GM12878 (cell line): ENCODE measurements around the gene FIGLA. TPM values are rescaled to one million over a fixed set of nuclear protein-coding genes. Genes with fewer than 3 reads are reported as not detected.

Experiments used
- ATAC-seq: fragments of 200-7000 bp; cut with Tn5 transposase; 3 replicates; pipeline ENCODE4 v1.9.1; 2020; ENCODE audit warnings: mild to moderate bottlenecking, moderate library complexity
- BruUV-seq: library from RNA; stranded (reverse); fragments of 400-500 nt; replicated peaks from 2 replicates; lab custom pipeline; 2021; lab: Mats Ljungman, UMichigan
- CTCF ChIA-PET: fragments of 300-600 bp; sonication (Branson Sonifier 250); formaldehyde crosslinking; extraction: SDS; loops from one replicate; lab custom pipeline; 2021; ENCODE audit warnings: inconsistent platforms; lab: Yijun Ruan, JAX
- POLR2A ChIA-PET: fragments of 350-600 bp; formaldehyde crosslinking; extraction: SDS; loops from one replicate; lab custom pipeline; 2021; ENCODE audit warnings: inconsistent platforms; lab: Charles Lee
- RAD21 ChIA-PET: fragments of 300-600 bp; sonication (Branson Sonifier 250); formaldehyde crosslinking; loops from one replicate; lab custom pipeline; 2023; ENCODE audit warnings: antibody characterized with exemption; ENCODE audit not compliant: unreplicated experiment; lab: Charles Lee
- SMC1A ChIA-PET: fragments of 300-600 bp; sonication (Branson Sonifier 250); formaldehyde crosslinking; loops from one replicate; lab custom pipeline; 2023; ENCODE audit not compliant: unreplicated experiment, uncharacterized antibody; lab: Charles Lee
- DNase-seq: peaks from one replicate; pipeline ENCODE4 v3.0.0-alpha.2; 2011; ENCODE audit warnings: low read depth, low spot score
- FAIRE-seq: peaks from 3 replicates; lab custom pipeline; 2011; peaks lifted over from hg19 to GRCh38; lab: Jason Lieb, UNC
- H2AFZ ChIP-seq: 2 replicates; pipeline ENCODE4 v1.6.0; 2011; ENCODE audit warnings: low read depth, low read length, control low read depth; ENCODE audit not compliant: control insufficient read depth
- H3K27ac ChIP-seq: 2 replicates; pipeline ENCODE4 v1.5.1; 2011; ENCODE audit warnings: control low read depth; ENCODE audit not compliant: control insufficient read depth, insufficient read depth
- H3K27me3 ChIP-seq, 2 experiments: replicated peaks in 1 of 2; 2 replicates each; pipeline versions ENCODE4 v1.6.0 to v1.6.1; 2011; ENCODE audit warnings: low read length in 1 of 2; ENCODE audit not compliant: control insufficient read depth in 2 of 2, insufficient read depth in 2 of 2
- H3K36me3 ChIP-seq, 2 experiments: 2 replicates each; pipeline ENCODE4 v1.5.1; 2011; ENCODE audit warnings: low read length in 1 of 2; ENCODE audit not compliant: control insufficient read depth in 2 of 2, insufficient read depth in 2 of 2
- H3K4me1 ChIP-seq: 2 replicates; pipeline ENCODE4 v1.6.1; 2011; ENCODE audit warnings: mild to moderate bottlenecking, low read length, moderate library complexity, mixed read lengths; ENCODE audit not compliant: control insufficient read depth, insufficient read depth
- H3K4me2 ChIP-seq: 2 replicates; pipeline ENCODE4 v1.6.0; 2011; ENCODE audit warnings: control low read depth; ENCODE audit not compliant: control insufficient read depth, insufficient read depth
- H3K4me3 ChIP-seq: fragments of 200-600 bp; sonication (generic); 2 replicates; pipeline ENCODE4 v1.5.1; 2016
- H3K79me2 ChIP-seq: 2 replicates; pipeline ENCODE4 v1.6.0; 2011; ENCODE audit warnings: low read length; ENCODE audit not compliant: control insufficient read depth, insufficient read depth
- H3K9ac ChIP-seq: 2 replicates; pipeline ENCODE4 v1.8.0; 2011; ENCODE audit warnings: low read length, control low read depth, mixed read lengths; ENCODE audit not compliant: control insufficient read depth, insufficient read depth
- H3K9me3 ChIP-seq: replicated peaks from 3 replicates; pipeline ENCODE4 v1.5.1; 2011; ENCODE audit warnings: mild to moderate bottlenecking, low read length; ENCODE audit not compliant: control insufficient read depth, insufficient read depth
- H4K20me1 ChIP-seq: 2 replicates; pipeline ENCODE4 v1.6.0; 2011; ENCODE audit not compliant: control insufficient read depth, insufficient read depth
- CBX5 ChIP-seq: sonication (generic); IDR thresholded peaks from 2 replicates; pipeline ENCODE4 v1.6.1; 2016; ENCODE audit warnings: low read depth, moderate library complexity, mild to moderate bottlenecking, inconsistent platforms
- ESRRA ChIP-seq: IDR thresholded peaks from 2 replicates; pipeline ENCODE4 v1.6.1; 2012; ENCODE audit warnings: mild to moderate bottlenecking, low read length, improper control_type of control experiment
- HCFC1 ChIP-seq: fragments of 150-350 bp; IDR thresholded peaks from 2 replicates; pipeline ENCODE4 v1.6.1; 2014; ENCODE audit warnings: low read length
- MXI1 ChIP-seq: fragments of 150-350 bp; IDR thresholded peaks from 2 replicates; pipeline ENCODE4 v1.6.1; 2011; ENCODE audit warnings: low read depth, mild to moderate bottlenecking, inconsistent platforms, low read length, improper control_type of control experiment
- MYC ChIP-seq: IDR thresholded peaks from 2 replicates; pipeline ENCODE4 v1.6.1; 2011; ENCODE audit warnings: mild to moderate bottlenecking, low read length, moderate library complexity, inconsistent platforms; ENCODE audit not compliant: insufficient read depth, insufficient replicate concordance, insufficient read length, severe bottlenecking
- POU2F2 ChIP-seq: IDR thresholded peaks from 3 replicates; pipeline ENCODE4 v1.6.1; 2011; ENCODE audit warnings: low read depth, mild to moderate bottlenecking, low read length, borderline replicate concordance
- TCF3 ChIP-seq: IDR thresholded peaks from 2 replicates; pipeline ENCODE4 v1.6.1; 2012; ENCODE audit warnings: low read depth, mild to moderate bottlenecking, low read length, borderline replicate concordance; ENCODE audit not compliant: insufficient read depth
- ZBED1 ChIP-seq: IDR thresholded peaks from 2 replicates; pipeline ENCODE4 v1.6.1; 2016; ENCODE audit warnings: borderline replicate concordance
- WGBS: methylation state at CpG from one replicate; pipeline ENCODE4 v1.1.6; 2016; ENCODE audit warnings: low lambda C conversion rate; ENCODE audit not compliant: insufficient replicate concordance, insufficient coverage; ENCODE audit errors: missing lambda C conversion rate; 5-methylcytosine and 5-hydroxymethylcytosine counted together
- in situ Hi-C: fragments of 300-500 bp; cut with MboI; formaldehyde crosslinking; loops from 9 replicates; pipeline ENCODE4 v1.14.3; 2018; ENCODE audit warnings: mixed read lengths
- intact Hi-C: fragments of 100-400 bp; cut with micrococcal nuclease; formaldehyde crosslinking; loops from one replicate; pipeline ENCODE4 v1.14.2; 2022; ENCODE audit not compliant: unreplicated experiment
- polyA plus RNA-seq, 11 experiments: library from polyadenylated mRNA; depleted of rRNA in 4 of 11; unstranded in 6 of 11; stranded (reverse) in 5 of 11; fragments of >200 nt; fragmentation: Nextera tagmentation in 4 of 11; fragmentation: Illumina TruSeq in 1 of 11; extraction: Ambion mirVana in 4 of 11; extraction: Trizol in 1 of 11; gene quantifications; 1 replicate in 1 of 11; 2 replicates in 10 of 11; pipeline versions ENCODE4 v1.2.1 to v1.2.3, GENCODE V29; 2011 to 2016; ENCODE audit warnings: inconsistent platforms in 2 of 11, missing spikeins in 2 of 11, low read depth in 1 of 11
- total RNA-seq, 4 experiments: library from RNA; depleted of rRNA in 3 of 4; stranded (reverse); fragments of >200 nt in 3 of 4; fragmentation: Illumina TruSeq in 1 of 4; extraction: Trizol in 1 of 4; gene quantifications; 2 replicates each; pipeline versions ENCODE4 v1.2.1 to v1.2.3, GENCODE V29; 2013 to 2021
- TF ChIP-seq, protein P1 (sequence below): IDR thresholded peaks from 2 replicates; pipeline ENCODE4 v1.6.1; 2012; ENCODE audit warnings: improper control_type of control experiment, low read depth, low read length; ENCODE audit not compliant: insufficient replicate concordance
- TF ChIP-seq, protein P2 (sequence below): fragments of 450-650 bp; IDR thresholded peaks from 2 replicates; pipeline ENCODE4 v1.6.1; 2016; ENCODE audit warnings: mild to moderate bottlenecking
- TF ChIP-seq, protein P3 (sequence below): fragments of 450-650 bp; IDR thresholded peaks from 2 replicates; pipeline ENCODE4 v1.6.1; 2017; ENCODE audit warnings: mild to moderate bottlenecking

FIGLA gene
- total and polyA plus RNA-seq, 10 of the 15 experiments (the other 5 are each of a cell fraction or from before 2014, with no cell fraction given), result not detected

DNA sequence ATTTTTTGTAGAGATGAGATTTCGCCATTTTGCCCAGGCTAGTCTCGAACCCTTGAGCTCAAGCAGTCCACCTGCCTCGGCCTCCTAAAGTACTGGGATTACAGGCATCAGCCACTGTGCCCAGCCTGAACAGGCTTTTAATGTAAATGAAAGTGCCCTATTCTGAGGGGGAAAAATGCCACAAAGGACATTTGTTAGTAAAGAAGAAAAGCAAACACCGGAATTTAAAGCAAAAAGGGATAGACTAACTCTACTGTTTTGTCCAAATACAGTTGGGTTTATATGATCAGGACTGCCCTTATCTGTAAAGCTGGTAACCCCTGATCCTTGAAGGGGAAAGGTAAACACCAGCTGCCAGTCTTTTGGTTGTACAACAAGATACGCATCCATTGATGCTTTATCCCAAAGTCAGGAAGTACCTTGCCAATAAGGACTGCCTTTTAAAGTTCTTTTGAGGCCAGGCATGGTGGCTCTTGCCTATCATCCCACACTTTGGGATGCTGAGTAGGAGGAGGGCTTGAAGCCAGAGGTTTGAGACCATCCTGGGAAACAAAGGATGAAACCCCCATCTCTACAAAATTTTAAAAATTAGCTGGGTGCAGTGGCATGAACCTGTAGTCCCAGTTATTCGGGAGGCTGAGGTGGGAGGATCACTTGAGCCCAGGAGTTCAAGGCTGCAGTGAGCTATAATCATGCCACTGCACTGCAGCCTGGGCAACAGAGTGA is 16.8 kb upstream of the FIGLA start:
- FAIRE-seq, result no peak
- CTCF ChIA-PET, result no interaction called here

More for the DNA sequence above, 16.8 kb upstream of the FIGLA start:
- no peaks in the 10 kb centered on the region for H3K9me3 ChIP-seq
- WGBS, result 43% methylated on average over 6 of the region's 6 CpGs
- no peak overlapping the region for H2AFZ ChIP-seq
- ChIA-PET RAD21 (no interaction called here), SMC1A (no interaction called here), POLR2A (no interaction called here)
- ATAC-seq, result no peak
- in situ Hi-C loops, result no loop called here
- H3K27me3 ChIP-seq, result no peaks in the 10 kb centered on the region
- intact Hi-C loops, result no loop called here
- H3K79me2 ChIP-seq, result no peaks in the 10 kb centered on the region
- H3K27ac ChIP-seq, result no peak overlapping the region
- H3K4me3 ChIP-seq, result no peak overlapping the region
- no peak overlapping the region for H3K9ac ChIP-seq
- H4K20me1 ChIP-seq, result no peaks in the 10 kb centered on the region
- H3K36me3 ChIP-seq, result no peaks in the 10 kb centered on the region
- TF ChIP-seq HCFC1, result no peak
- TF ChIP-seq CBX5, result no peak
- TF ChIP-seq, protein P1, sequence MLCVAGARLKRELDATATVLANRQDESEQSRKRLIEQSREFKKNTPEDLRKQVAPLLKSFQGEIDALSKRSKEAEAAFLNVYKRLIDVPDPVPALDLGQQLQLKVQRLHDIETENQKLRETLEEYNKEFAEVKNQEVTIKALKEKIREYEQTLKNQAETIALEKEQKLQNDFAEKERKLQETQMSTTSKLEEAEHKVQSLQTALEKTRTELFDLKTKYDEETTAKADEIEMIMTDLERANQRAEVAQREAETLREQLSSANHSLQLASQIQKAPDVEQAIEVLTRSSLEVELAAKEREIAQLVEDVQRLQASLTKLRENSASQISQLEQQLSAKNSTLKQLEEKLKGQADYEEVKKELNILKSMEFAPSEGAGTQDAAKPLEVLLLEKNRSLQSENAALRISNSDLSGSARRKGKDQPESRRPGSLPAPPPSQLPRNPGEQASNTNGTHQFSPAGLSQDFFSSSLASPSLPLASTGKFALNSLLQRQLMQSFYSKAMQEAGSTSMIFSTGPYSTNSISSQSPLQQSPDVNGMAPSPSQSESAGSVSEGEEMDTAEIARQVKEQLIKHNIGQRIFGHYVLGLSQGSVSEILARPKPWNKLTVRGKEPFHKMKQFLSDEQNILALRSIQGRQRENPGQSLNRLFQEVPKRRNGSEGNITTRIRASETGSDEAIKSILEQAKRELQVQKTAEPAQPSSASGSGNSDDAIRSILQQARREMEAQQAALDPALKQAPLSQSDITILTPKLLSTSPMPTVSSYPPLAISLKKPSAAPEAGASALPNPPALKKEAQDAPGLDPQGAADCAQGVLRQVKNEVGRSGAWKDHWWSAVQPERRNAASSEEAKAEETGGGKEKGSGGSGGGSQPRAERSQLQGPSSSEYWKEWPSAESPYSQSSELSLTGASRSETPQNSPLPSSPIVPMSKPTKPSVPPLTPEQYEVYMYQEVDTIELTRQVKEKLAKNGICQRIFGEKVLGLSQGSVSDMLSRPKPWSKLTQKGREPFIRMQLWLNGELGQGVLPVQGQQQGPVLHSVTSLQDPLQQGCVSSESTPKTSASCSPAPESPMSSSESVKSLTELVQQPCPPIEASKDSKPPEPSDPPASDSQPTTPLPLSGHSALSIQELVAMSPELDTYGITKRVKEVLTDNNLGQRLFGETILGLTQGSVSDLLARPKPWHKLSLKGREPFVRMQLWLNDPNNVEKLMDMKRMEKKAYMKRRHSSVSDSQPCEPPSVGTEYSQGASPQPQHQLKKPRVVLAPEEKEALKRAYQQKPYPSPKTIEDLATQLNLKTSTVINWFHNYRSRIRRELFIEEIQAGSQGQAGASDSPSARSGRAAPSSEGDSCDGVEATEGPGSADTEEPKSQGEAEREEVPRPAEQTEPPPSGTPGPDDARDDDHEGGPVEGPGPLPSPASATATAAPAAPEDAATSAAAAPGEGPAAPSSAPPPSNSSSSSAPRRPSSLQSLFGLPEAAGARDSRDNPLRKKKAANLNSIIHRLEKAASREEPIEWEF, result no peak
- no peak for TF ChIP-seq TCF3
- TF ChIP-seq, protein P2, sequence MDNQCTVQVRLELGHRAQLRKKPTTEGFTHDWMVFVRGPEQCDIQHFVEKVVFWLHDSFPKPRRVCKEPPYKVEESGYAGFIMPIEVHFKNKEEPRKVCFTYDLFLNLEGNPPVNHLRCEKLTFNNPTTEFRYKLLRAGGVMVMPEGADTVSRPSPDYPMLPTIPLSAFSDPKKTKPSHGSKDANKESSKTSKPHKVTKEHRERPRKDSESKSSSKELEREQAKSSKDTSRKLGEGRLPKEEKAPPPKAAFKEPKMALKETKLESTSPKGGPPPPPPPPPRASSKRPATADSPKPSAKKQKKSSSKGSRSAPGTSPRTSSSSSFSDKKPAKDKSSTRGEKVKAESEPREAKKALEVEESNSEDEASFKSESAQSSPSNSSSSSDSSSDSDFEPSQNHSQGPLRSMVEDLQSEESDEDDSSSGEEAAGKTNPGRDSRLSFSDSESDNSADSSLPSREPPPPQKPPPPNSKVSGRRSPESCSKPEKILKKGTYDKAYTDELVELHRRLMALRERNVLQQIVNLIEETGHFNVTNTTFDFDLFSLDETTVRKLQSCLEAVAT, result no peak
- TF ChIP-seq ESRRA, result no peak
- TF ChIP-seq POU2F2, result no peak
- TF ChIP-seq, protein P3, sequence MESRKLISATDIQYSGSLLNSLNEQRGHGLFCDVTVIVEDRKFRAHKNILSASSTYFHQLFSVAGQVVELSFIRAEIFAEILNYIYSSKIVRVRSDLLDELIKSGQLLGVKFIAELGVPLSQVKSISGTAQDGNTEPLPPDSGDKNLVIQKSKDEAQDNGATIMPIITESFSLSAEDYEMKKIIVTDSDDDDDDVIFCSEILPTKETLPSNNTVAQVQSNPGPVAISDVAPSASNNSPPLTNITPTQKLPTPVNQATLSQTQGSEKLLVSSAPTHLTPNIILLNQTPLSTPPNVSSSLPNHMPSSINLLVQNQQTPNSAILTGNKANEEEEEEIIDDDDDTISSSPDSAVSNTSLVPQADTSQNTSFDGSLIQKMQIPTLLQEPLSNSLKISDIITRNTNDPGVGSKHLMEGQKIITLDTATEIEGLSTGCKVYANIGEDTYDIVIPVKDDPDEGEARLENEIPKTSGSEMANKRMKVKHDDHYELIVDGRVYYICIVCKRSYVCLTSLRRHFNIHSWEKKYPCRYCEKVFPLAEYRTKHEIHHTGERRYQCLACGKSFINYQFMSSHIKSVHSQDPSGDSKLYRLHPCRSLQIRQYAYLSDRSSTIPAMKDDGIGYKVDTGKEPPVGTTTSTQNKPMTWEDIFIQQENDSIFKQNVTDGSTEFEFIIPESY, result no peak
- TF ChIP-seq ZBED1, result no peak
- no peak for TF ChIP-seq MYC
- TF ChIP-seq MXI1, result no peak
- TF ChIP-seq, all 136 proteins: peak for 0
- Histone ChIP-seq H3K4me2 (no peak overlapping the region), H3K4me1 (no peaks in the 10 kb centered on the region)
- no peak for DNase-seq
- no TSS peak for BruUV-seq
